Aorta (tissue), 5 donors: ENCODE results near the gene NDUFV1. TPM values are rescaled to one million over a fixed set of nuclear protein-coding genes. Genes with fewer than 3 reads are reported as not detected.

Experiments
- ATAC-seq: fragments of 200-7000 bp; cut with Tn5 transposase; one replicate; pipeline ENCODE4 v1.9.1; 2022; ENCODE audit warnings: moderate library complexity; ENCODE audit not compliant: low FRiP score
- DNase-seq, 2 donors: peaks; one replicate each; pipeline ENCODE4 v3.0.0-alpha.2; 2020
- H3K27ac ChIP-seq, 2 donors: one replicate each; pipeline ENCODE4 v1.5.1; 2013; ENCODE audit warnings: low read length in 2 of 2, mild to moderate bottlenecking in 2 of 2, moderate library complexity in 2 of 2, control low read depth in 1 of 2, inconsistent platforms in 1 of 2, low read depth in 1 of 2
- H3K27me3 ChIP-seq, 2 donors: one replicate each; pipeline ENCODE4 v1.6.1; 2013; ENCODE audit warnings: control low read depth in 1 of 2, low read length in 1 of 2, mild to moderate bottlenecking in 1 of 2, moderate library complexity in 1 of 2; ENCODE audit not compliant: insufficient read depth in 2 of 2, control insufficient read depth in 1 of 2
- H3K36me3 ChIP-seq, 2 donors: one replicate each; pipeline ENCODE4 v1.6.1; 2013; ENCODE audit warnings: control low read depth in 1 of 2, low read length in 1 of 2, mild to moderate bottlenecking in 1 of 2; ENCODE audit not compliant: insufficient read depth in 2 of 2, control insufficient read depth in 1 of 2
- H3K4me1 ChIP-seq, 2 donors: one replicate each; pipeline ENCODE4 v1.6.1; 2013; ENCODE audit warnings: low read length in 2 of 2, control low read depth in 1 of 2, mild to moderate bottlenecking in 1 of 2, moderate library complexity in 1 of 2; ENCODE audit not compliant: insufficient read depth in 2 of 2, control insufficient read depth in 1 of 2
- H3K4me3 ChIP-seq, 2 donors: one replicate each; pipeline ENCODE4 v1.5.1; 2013; ENCODE audit warnings: low read length in 2 of 2, control low read depth in 1 of 2, mild to moderate bottlenecking in 1 of 2
- H3K9me3 ChIP-seq: one replicate; pipeline ENCODE4 v1.6.1; 2013; ENCODE audit warnings: mild to moderate bottlenecking, low read length; ENCODE audit not compliant: control insufficient read depth
- WGBS, 2 donors: extraction: QIAGEN DNeasy Blood & Tissue Kit; methylation state at CpG; one replicate each; pipeline ENCODE4 v1.1.7; 2013; 5-methylcytosine and 5-hydroxymethylcytosine counted together
- intact Hi-C, 2 donors: fragments of 100-400 bp; cut with DNase I; formaldehyde crosslinking; loops; one replicate each; pipeline versions ENCODE4 v1.14.2 to v1.15.0; 2022
- polyA plus RNA-seq, 2 donors: library from polyadenylated mRNA; stranded (reverse); fragments of 200-250 nt; gene quantifications; one replicate each; pipeline ENCODE4 v1.2.3, GENCODE V29; 2013
- total RNA-seq, 2 donors: library from RNA; stranded (reverse); fragmentation: NEBNext Ultra II Directional; extraction: Animal tissue kit (Norgen Biotek cat#: 25700); gene quantifications; one replicate each; pipeline ENCODE4 v1.2.1, GENCODE V29; 2021
- donor health status: healthy with polysubstance abuse.
- donor health status: Bipolar disorder and iron deficiency.
- donor health status: DM: no; HTN: no; CAD: no.
- donor health status: DM: no; HTN: no; CAD: no.
- donor health status: DM: yes; HTN: yes; CAD: no.

The NDUFV1 gene
- total and polyA plus RNA-seq, 4 donors, result 104 to 295 (median 118) TPM

DNA sequence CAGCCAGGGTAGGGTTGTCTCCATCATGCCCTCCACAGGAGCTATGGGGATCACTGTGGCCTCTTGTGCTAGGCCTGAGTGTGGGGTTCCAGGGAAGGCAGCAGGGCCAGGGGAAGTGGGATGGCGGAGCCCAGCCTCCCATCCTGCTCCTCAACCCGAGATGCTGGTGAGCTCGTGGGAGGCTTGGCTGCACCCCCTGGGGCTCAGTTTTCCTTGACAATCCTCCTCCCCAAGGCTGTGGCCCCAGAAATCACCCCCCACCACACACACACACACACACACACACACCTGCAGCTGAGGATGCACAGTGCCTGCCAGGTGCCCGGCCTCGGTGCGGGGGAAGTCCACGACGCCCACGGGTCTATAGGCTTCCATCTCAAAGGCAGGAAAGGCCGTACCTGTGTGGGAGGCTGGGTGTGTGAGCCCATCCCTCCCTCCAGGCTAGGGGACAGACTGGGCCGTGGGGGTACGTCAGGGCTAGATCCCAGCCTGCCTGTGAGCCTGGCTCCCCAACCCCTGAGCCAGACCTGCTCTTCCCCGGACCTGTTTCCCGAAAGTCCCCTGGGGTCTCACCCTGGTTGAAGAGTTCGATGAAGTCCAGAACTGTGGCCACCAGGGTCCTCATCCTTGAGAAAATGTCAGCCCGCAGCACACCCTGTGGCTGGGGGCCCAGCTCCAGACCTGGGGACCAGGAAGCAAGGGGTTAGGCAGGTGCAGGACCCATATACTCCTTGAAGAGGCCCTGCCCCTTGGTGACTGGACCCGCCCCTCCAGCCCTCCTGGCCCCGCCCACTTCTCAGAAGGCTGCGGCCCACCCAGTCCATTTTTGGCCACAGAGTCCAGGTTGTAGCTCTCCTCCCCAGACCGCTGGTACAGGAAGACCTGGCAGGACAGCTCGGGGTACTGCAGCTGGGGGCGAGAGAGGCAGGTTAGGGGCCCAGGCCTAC, 38.0 kb downstream of the NDUFV1 start:
- WGBS, 2 donors, result 91 to 92% methylated on average over 22 of the region's 22 CpGs
- H3K4me3 ChIP-seq, result no peak overlapping the region
- H3K27ac ChIP-seq, result no peak overlapping the region
- no peaks in the 10 kb centered on the region for H3K27me3 ChIP-seq
- no peaks in the 10 kb centered on the region for H3K9me3 ChIP-seq
- DNase-seq (peak; percentile 43 to 63), ATAC-seq (no peak)
- no peaks in the 10 kb centered on the region for H3K36me3 ChIP-seq
- intact Hi-C loops, result no loop called here
- no peaks in the 10 kb centered on the region for H3K4me1 ChIP-seq

DNA sequence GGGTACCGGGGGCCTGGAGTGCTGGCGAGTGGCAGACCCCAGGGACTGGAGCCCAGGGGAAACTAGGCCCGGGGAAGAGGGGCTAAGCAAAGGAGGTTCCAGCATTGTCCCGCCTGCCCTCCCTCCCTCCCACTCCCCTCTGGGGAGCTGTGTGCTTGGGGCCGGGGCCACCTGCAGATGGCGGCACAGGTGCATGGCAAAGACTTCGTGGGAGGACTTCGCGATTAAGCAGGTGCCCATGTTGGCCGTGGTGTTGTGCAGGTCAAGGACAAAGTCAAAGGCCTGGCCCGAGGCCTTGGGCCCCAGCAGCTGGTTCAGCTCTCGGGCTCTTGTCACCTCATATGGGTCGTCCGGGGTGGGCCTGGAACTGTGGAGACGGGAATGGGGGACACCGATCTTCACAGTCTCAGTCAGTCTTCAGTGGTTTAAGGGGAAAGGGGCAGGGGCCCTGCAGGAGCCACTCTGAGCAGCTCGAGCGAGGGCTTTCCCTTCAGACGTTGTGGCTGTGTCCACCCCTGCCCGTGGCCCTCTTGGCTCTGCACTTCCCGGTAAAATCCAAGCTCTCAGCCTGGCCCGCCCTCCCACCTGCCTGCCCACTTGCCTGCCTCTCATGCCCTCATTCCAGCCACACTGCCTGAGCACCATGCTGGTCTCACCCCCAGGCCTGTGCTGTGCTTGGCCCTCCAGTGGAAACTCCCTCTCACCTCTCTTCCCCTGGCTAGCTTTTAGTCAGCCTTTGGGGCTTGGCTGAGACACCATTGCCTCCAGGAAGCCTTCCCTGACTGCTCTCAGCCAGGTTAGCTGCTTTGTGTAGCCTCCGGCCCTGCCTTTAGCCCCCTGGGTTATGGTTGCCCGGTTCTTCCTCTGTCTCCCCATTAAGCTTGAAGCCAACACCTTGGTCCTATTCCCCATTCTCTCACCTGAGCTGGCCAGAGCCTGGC, 39.1 kb downstream of the NDUFV1 start:
- no peaks in the 10 kb centered on the region for H3K27me3 ChIP-seq
- 80 to 85% methylated on average over 22 to 24 of the region's 24 CpGs for WGBS, 2 donors
- H3K27ac ChIP-seq, result no peak overlapping the region
- no peak overlapping the region for H3K4me3 ChIP-seq
- no peaks in the 10 kb centered on the region for H3K36me3 ChIP-seq
- DNase-seq, result peak in 1 of 2 donors; percentile 62
- H3K9me3 ChIP-seq, result no peaks in the 10 kb centered on the region
- ATAC-seq, result no peak
- no peaks in the 10 kb centered on the region for H3K4me1 ChIP-seq
- intact Hi-C loops, result no loop called here

DNA sequence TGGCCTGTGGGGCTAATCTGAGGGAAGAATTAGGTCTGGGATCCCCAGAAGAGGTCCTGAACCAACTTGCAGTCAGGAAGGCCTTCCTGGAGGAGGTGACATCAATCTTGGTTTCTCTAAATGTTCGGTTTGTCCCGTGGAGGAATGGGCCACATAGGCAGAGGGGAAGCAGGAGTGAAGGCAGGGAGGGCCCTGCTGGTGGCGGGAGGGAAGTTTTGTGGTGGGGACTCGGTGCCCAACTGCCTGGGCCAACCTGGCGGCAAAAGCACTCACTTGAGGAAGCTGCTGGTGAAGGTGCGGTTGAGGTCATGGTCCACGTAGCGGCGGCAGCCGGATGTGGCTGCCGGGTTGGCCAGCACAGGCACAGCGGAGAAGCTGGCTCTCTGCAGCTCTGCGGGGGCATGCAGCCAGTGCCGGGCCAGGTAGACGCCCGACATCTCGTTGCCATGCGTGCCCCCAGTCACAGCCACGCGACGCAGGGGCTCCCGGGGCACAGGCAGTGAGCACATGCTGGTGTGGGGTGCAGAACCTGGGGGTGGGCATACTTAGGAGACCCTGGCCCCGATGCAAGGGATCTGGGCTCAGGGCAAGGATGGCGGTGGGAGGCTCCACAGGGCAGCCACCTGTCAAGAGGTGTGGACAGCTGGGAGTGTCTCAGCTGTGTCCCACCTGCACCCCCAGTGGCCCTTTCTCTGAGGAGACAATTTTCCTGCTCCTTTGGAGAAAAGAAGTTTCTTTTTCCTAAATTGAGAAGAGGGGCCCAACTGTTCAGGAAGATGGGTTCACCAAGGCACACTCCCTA, 40.0 kb downstream of the NDUFV1 start:
- Histone ChIP-seq H3K4me1 (no peaks in the 10 kb centered on the region), H3K36me3 (no peaks in the 10 kb centered on the region), H3K9me3 (no peaks in the 10 kb centered on the region), H3K27ac (no peak overlapping the region), H3K4me3 (no peak overlapping the region), H3K27me3 (no peaks in the 10 kb centered on the region)
- intact Hi-C loops, result no loop called here
- DNase-seq (peak; percentile 48 to 57), ATAC-seq (no peak)
- 77 to 83% methylated on average over 22 to 24 of the region's 24 CpGs for WGBS, 2 donors

DNA sequence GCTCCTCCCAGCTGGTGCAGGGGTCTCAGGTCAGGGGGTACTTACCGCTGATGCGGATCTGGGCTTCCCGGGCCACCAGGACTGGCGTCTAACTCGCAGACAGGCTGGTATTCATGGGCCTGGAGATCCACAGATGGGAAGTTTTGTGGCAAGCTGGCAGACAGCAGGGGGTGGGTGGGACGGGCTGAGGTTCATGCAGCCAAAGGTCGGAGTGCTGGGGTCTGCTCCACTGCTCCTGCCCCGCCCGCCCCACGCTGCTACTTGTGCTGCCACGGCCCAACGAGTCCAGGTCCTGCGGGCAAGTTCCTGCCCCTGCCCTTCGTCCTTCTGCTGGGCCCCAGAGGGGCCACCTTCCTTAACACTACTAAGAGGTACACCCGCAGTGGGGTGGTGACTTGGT, 40.7 kb downstream of the NDUFV1 start:
- no peak overlapping the region for H3K27ac ChIP-seq
- no peak for ATAC-seq
- DNase-seq, result peak in 1 of 2 donors; percentile 64
- no peaks in the 10 kb centered on the region for H3K9me3 ChIP-seq
- no peaks in the 10 kb centered on the region for H3K4me1 ChIP-seq
- H3K36me3 ChIP-seq, result no peaks in the 10 kb centered on the region
- H3K4me3 ChIP-seq, result no peak overlapping the region
- intact Hi-C loops, result no loop called here
- 66 to 78% methylated on average over 13 to 15 of the region's 15 CpGs for WGBS, 2 donors
- H3K27me3 ChIP-seq, result no peaks in the 10 kb centered on the region

DNA sequence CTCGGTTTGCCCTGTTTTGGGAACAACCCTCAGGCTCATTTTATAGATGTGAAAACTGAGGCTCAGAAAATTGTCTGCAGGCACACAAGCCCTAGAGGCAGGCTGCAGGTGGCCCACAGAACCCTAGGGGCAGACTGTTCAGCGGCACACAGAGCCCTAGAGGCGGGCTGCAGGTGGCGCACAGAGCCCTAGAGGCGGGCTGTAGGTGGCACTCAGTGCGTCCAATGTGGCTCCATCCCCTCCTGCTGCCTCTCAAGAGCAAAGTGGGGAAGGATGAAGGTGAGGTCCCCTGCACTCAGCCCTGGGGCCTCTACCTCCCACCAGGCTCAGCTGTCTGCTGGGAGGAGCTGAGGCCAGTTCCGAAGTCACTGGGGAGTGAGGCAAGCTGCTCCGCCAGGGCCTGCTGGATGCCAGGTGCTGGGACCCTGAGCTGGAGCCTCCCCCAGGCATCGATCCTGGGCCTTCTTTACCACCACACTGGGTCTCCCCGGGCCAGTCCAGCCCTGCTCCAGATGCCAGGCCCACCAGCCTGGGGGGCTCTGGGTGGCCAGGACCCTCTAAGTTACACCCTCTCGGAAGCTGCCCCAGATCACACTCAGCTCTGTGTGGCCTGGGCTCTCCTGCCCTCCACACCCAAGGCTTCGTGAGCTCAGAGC, 41.5 kb downstream of the NDUFV1 start:
- no peak for ATAC-seq
- H3K9me3 ChIP-seq, result no peaks in the 10 kb centered on the region
- peak; percentile 38 to 69 for DNase-seq
- WGBS, 2 donors, result 72 to 85% methylated on average over 12 of the region's 12 CpGs
- no peaks in the 10 kb centered on the region for H3K36me3 ChIP-seq
- no peaks in the 10 kb centered on the region for H3K27me3 ChIP-seq
- H3K27ac ChIP-seq, result no peak overlapping the region
- H3K4me1 ChIP-seq, result no peaks in the 10 kb centered on the region
- intact Hi-C loops, result no loop called here
- H3K4me3 ChIP-seq, result no peak overlapping the region

DNA sequence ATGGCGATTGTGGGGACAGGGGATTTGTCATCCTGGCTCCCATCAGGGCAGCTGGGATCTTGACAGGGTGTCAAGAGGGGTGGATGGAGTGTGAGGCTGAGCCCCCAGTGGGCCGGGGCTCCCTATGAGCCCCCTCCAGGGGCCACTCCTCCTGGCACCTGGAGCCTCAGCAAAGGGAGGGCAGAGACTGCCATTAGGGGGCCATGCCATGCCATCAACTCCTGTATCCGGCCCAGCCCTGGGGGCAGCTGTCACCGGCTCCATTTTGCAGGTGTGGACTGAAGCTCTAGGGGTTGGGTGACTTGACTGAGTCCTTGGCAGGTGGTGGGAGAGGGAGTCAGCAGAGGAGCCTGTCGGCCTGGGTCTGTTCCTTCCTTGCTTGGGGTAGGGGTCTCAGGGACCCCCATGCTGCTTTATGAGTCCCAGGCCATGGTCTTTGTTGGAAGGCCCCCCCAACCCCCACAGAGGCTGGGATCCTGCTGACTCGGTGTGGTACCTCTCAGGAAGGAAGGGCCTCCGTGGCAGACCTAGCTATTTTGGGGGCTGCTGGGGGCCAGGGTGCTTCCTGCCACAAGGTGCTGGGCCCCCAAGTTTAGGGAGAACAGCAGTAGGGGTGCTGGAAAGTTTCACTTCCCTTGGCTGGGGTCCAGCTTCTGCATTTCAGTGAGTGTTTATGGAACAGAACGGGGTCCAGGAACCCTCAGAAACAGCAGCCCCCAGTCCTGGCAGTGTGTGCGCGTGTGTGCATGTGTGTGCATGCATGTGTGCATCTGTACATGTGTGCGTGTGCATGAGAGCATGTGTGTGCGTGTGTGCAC, 42.3 kb downstream of the NDUFV1 start:
- Histone ChIP-seq H3K27me3 (no peaks in the 10 kb centered on the region), H3K9me3 (no peaks in the 10 kb centered on the region), H3K4me3 (no peak overlapping the region), H3K27ac (no peak overlapping the region), H3K4me1 (no peaks in the 10 kb centered on the region), H3K36me3 (no peaks in the 10 kb centered on the region)
- intact Hi-C loops, result no loop called here
- peak; percentile 44 to 50 for DNase-seq
- 71 to 79% methylated on average over 12 of the region's 12 CpGs for WGBS, 2 donors
- no peak for ATAC-seq

DNA sequence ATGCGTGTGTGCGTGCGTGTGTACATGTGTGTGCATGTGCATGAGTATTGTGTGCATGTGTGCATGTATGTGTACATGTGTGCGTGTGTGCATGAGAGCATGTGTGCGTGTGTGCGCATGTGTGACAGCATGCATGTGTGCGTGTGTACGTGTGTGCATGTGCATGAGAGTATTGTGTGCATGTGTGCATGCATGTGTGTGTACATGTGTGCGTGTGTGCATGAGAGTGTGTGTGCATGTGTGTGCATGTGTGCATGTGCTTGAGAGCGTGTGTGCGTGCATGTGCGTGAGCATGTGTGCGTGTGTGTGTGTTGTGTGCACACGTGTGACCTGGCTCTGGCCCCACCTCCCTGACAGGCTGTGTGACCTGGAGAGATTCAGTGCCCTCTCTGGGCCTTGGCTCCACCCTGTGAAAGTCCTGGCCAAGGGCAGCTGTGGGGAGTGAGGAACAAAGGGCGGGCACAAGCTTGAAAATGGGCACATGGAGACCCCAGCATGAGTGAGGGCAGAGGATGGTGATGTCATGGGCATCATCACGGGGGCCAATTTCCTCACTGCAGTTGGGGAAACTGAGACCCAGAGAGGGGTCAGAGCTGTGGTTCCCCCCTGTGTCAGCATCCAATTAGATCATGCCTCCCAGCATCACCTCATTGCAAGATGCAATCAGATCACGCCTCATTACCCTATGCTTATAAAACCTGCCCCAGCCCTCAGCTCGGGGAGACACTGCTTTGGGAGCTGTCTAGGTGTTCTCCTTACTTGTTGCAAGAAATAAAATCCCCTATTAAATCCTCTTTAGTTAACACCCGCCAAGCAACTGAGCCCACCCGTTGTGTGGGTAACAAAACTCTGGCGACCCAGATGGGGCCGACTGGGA, 43.1 kb downstream of the NDUFV1 start:
- no peak overlapping the region for H3K27ac ChIP-seq
- DNase-seq (peak in 1 of 2 donors; percentile 58), ATAC-seq (no peak)
- 84% methylated on average over 22 of the region's 22 CpGs for WGBS, 2 donors
- no peaks in the 10 kb centered on the region for H3K4me1 ChIP-seq
- H3K36me3 ChIP-seq, result no peaks in the 10 kb centered on the region
- no peaks in the 10 kb centered on the region for H3K27me3 ChIP-seq
- intact Hi-C loops, result no loop called here
- no peak overlapping the region for H3K4me3 ChIP-seq
- no peaks in the 10 kb centered on the region for H3K9me3 ChIP-seq
